ENCODE measurements around the gene MYO6. TPM values are rescaled to one million over a fixed set of nuclear protein-coding genes. Genes with fewer than 3 reads are reported as not detected.

Gene MYO6
- total RNA-seq, 8 experiments from 2014 or later = 14.8 to 30.3 (median 23.0) TPM

DNA sequence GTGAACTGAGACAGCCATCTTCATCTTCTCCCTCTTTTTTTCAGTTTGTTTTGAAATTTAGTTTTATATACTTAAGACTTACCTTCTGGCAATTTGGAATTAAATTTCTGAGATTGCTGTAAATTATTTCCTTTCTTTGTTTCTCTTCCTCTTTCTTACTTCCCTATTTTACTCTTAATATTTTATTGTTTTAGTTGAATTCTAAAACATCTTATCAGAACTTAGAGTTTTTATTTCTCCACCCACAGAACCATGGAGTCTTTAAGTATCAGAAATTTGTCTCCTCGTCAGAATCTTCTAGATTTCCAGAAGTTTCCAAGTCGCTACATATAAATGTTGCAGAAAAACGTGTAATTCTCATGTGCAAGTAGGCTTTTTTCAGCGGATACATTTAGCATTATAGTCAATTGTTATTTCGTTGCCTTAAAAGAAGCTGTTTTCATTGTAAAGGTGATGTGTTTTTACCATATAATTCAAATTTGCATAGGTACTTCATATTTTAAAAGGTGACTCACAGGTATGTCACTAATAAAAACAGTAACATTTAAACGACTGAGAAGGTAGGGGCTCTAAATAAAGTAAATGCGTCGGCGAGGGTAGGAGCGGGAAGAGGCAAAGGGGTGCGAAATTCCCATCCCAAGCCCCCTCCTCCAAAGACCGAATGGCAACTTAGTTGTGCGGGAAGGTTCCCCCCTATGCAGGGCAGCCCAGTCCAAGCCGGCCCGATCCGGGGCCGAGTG, 866 bp upstream of the MYO6 start:
- Histone ChIP-seq H3K4me1 (replicated peaks in 1 of 2) (peaks cover 9 to 13% of the 10 kb centered on the region in 2 donors), H3K27ac (peak overlapping the region; percentile 35 to 84), H3K4me3 (peak overlapping the region; percentile 72 to 99 (median 89))
- peak in 2 of 8 experiments; percentile 57 to 60 for ATAC-seq (replicated peaks in 6 of 8)
- in situ Hi-C loops (cut with MboI; ENCODE audit: low pct_unique_long_range_greater_than_20kb in 2 of 9, low sequenced_read_pairs in 9 of 9, unreplicated experiment in 9 of 9) = no loop called here
- WGBS, 10 experiments = 7 to 33% (median 20%) methylated on average over 5 to 16 of the region's 17 CpGs

DNA sequence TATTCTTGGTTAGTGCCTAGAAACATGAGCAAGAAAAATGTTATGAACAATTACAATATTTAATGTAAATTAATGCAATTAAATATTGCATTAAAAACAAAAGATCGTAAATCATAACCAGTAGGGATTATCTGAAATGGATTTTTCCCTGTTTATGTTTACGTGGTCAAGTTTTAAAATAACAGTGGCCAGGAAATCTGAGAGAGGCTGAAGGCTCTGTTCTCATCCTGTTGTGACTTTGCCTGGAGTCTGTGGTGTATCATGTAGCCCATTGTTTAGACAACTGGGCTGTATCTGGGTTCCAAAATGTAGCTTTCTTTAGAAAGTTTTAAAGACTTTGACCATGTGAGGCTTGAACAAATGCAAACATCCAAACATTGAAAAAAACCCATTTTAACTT, 2.4 kb downstream of the MYO6 start:
- 39 to 94% (median 82%) methylated on average over 1 to 2 of the region's 2 CpGs for WGBS, 10 experiments
- in situ Hi-C loops (cut with MboI; ENCODE audit: low pct_unique_long_range_greater_than_20kb in 2 of 9, low sequenced_read_pairs in 9 of 9, unreplicated experiment in 9 of 9) = no loop called here
- Histone ChIP-seq H3K27ac (no peak overlapping the region), H3K4me1 (replicated peaks in 1 of 2) (peaks cover 9 to 13% of the 10 kb centered on the region in 2 donors), H3K4me3 (no peak overlapping the region)
- ATAC-seq (replicated peaks in 6 of 8) = no peak

DNA sequence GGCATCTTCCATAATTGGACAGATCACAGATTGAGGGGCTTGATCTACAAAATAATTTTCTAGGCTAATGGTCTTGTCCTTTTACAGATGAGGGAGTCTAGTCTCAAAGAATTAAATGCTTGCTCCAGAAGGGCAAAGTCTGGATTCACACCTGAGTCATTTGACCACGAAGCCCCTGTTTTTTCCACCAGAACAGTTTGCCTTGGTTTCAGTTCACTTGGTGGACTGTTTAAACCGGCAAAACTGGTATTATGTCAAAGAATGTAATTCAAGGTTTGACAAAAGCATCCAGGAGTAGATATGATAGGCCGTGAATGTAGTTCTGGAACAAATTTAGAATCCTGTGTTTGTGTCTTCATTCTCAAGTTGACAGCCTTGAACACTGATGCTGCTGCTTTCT, 3.3 kb downstream of the MYO6 start:
- in situ Hi-C loops (cut with MboI; ENCODE audit: low pct_unique_long_range_greater_than_20kb in 2 of 9, low sequenced_read_pairs in 9 of 9, unreplicated experiment in 9 of 9) = no loop called here
- H3K27ac ChIP-seq = no peak overlapping the region
- no peak for ATAC-seq (replicated peaks in 6 of 8)
- H3K4me3 ChIP-seq = no peak overlapping the region
- WGBS, 10 experiments = 81 to 100% (median 93%) methylated on average over 1 to 3 of the region's 3 CpGs
- peaks cover 9 to 13% of the 10 kb centered on the region in 2 donors for H3K4me1 ChIP-seq (replicated peaks in 1 of 2)

DNA sequence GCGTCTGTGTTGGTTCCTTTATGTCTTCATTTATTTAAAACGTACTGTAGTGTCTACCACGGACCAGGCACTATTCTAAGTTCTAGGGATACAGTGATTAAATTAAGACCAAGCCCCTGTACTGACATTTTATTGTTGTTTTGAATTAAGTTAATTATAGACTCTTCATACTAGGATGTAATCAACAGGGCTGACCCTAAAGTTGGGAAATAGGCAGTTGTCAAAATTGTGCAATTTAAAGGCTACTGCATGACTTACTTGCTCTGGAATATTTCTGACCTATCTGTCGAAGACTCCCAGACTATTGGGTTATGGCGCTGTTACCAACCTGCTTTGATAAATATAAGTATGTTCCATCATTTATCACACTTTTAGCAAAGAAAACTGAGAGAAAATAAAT, 6.7 kb downstream of the MYO6 start:
- Histone ChIP-seq H3K27ac (no peak overlapping the region), H3K4me1 (replicated peaks in 1 of 2) (peaks cover 4 to 5% of the 10 kb centered on the region in 2 donors), H3K4me3 (no peak overlapping the region)
- WGBS, 10 experiments = 58 to 100% (median 87%) methylated on average over 1 to 5 of the region's 5 CpGs
- no peak for ATAC-seq (replicated peaks in 6 of 8)
- in situ Hi-C loops (cut with MboI; ENCODE audit: low pct_unique_long_range_greater_than_20kb in 2 of 9, low sequenced_read_pairs in 9 of 9, unreplicated experiment in 9 of 9) = no loop called here

GRCh38 chr6:75757295-75757694, 8.3 kb downstream of the MYO6 start:
- WGBS, 10 experiments = 80% methylated on average over 1 of the region's 3 CpGs; no CpG with 5 or more reads in 9 of the 10 experiments
- ATAC-seq (replicated peaks in 6 of 8) = no peak
- no peak overlapping the region for H3K4me3 ChIP-seq
- H3K27ac ChIP-seq = no peak overlapping the region
- in situ Hi-C loops (cut with MboI; ENCODE audit: low pct_unique_long_range_greater_than_20kb in 2 of 9, low sequenced_read_pairs in 9 of 9, unreplicated experiment in 9 of 9) = no loop called here
- H3K4me1 ChIP-seq (replicated peaks in 1 of 2) = peaks cover 0 to 2% of the 10 kb centered on the region in 2 donors

- in situ Hi-C loops (cut with MboI; ENCODE audit: low pct_unique_long_range_greater_than_20kb in 2 of 9, low sequenced_read_pairs in 9 of 9, unreplicated experiment in 9 of 9) = no loop called here
- Histone ChIP-seq H3K27ac (no peak overlapping the region), H3K4me3 (no peak overlapping the region), H3K4me1 (replicated peaks in 1 of 2) (no peaks in the 10 kb centered on the region)
- WGBS, 10 experiments = 50 to 100% (median 87%) methylated on average over 1 to 5 of the region's 5 CpGs; no CpG with 5 or more reads in 2 of the 10 experiments
- ATAC-seq (replicated peaks in 6 of 8) = no peak
Observed at GRCh38 chr6:75758061-75758460, 9.0 kb downstream of the MYO6 start.

GRCh38 chr6:75759207-75759606, 10.2 kb downstream of the MYO6 start:
- H3K4me1 ChIP-seq (replicated peaks in 1 of 2) = no peaks in the 10 kb centered on the region
- no peak for ATAC-seq (replicated peaks in 6 of 8)
- H3K4me3 ChIP-seq = no peak overlapping the region
- H3K27ac ChIP-seq = no peak overlapping the region
- in situ Hi-C loops (cut with MboI; ENCODE audit: low pct_unique_long_range_greater_than_20kb in 2 of 9, low sequenced_read_pairs in 9 of 9, unreplicated experiment in 9 of 9) = no loop called here
- 0 to 86% (median 57%) methylated on average over 1 to 5 of the region's 5 CpGs; no CpG with 5 or more reads in 2 of the 10 experiments for WGBS, 10 experiments

DNA sequence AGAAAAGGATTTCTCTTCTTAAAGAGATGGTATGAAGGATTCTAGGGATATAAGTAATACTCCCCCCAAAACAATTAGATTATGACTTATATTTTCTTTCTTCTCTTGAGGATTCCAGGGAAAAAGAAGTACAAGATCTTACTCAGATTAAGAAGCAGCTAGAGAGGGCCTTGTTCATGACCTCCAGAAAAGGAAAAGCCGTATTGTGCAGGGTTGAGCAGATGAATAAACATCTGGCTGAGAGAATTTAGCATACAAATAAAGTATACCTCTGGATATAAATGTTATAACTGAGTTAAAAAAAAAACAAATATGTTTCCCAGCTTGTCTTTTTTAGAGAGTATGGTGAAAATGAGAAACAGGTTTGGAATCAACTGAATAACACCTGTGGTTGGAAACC, 11.3 kb downstream of the MYO6 start:
- H3K27ac ChIP-seq = no peak overlapping the region
- no peak for ATAC-seq (replicated peaks in 6 of 8)
- 75 to 100% (median 89%) methylated on average over 1 of the region's 1 CpG; no CpG with 5 or more reads in 3 of the 10 experiments for WGBS, 10 experiments
- H3K4me3 ChIP-seq = no peak overlapping the region
- H3K4me1 ChIP-seq (replicated peaks in 1 of 2) = no peaks in the 10 kb centered on the region
- in situ Hi-C loops (cut with MboI; ENCODE audit: low pct_unique_long_range_greater_than_20kb in 2 of 9, low sequenced_read_pairs in 9 of 9, unreplicated experiment in 9 of 9) = no loop called here

- no peak for ATAC-seq (replicated peaks in 6 of 8)
- Histone ChIP-seq H3K27ac (no peak overlapping the region), H3K4me3 (no peak overlapping the region), H3K4me1 (replicated peaks in 1 of 2) (no peaks in the 10 kb centered on the region)
- in situ Hi-C loops (cut with MboI; ENCODE audit: low pct_unique_long_range_greater_than_20kb in 2 of 9, low sequenced_read_pairs in 9 of 9, unreplicated experiment in 9 of 9) = no loop called here
- WGBS, 10 experiments = 80 to 100% (median 100%) methylated on average over 1 of the region's 1 CpG; no CpG with 5 or more reads in 6 of the 10 experiments
Observed at GRCh38 chr6:75761489-75761888, 12.4 kb downstream of the MYO6 start.

DNA sequence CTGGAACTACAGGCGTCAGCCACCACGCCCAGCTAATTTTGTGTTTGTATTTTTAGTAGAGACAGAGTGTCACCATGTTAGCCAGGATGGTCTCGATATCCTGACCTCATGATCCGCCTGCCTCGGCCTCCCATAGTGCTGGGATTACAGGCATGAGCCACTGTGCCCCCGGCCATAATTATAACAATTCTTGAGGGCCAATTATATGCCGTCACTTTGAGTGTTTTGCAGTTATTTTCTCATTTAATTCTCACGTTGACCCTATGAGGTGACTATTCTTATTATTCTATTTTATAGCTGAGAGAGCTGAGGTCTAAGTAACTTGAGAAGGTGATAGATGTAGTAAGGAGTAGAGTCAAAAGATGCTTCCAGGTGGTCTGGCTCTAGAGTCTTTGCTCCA, 13.0 kb downstream of the MYO6 start:
- WGBS, 10 experiments = 83 to 100% (median 96%) methylated on average over 1 to 8 of the region's 8 CpGs
- ATAC-seq (replicated peaks in 6 of 8) = no peak
- no peak overlapping the region for H3K4me3 ChIP-seq
- no peaks in the 10 kb centered on the region for H3K4me1 ChIP-seq (replicated peaks in 1 of 2)
- in situ Hi-C loops (cut with MboI; ENCODE audit: low pct_unique_long_range_greater_than_20kb in 2 of 9, low sequenced_read_pairs in 9 of 9, unreplicated experiment in 9 of 9) = no loop called here
- no peak overlapping the region for H3K27ac ChIP-seq

DNA sequence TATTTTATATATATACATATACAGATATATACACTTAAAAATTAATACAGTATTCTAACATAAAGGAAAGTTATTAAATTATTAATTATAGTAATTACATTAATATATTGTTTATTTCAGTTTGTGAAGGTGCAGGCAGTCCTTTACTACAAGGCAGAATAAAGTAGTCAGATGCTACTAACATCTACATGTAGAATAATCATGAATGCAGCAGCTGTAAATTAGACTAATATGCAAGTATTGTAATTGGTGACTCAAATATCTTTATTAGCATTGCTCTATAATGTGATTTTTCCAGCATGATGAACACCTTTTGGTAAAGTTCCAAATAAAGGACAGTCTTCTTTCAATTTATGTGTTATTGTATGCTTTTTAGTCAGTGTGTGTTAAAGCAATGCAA, 17.3 kb downstream of the MYO6 start:
- in situ Hi-C loops (cut with MboI; ENCODE audit: low pct_unique_long_range_greater_than_20kb in 2 of 9, low sequenced_read_pairs in 9 of 9, unreplicated experiment in 9 of 9) = no loop called here
- ATAC-seq (replicated peaks in 6 of 8) = peak in 3 of 8 experiments; percentile 40 to 60 (median 50)
- H3K27ac ChIP-seq = no peak overlapping the region

GRCh38 chr6:75770844-75771243, 21.8 kb downstream of the MYO6 start:
- in situ Hi-C loops (cut with MboI; ENCODE audit: low pct_unique_long_range_greater_than_20kb in 2 of 9, low sequenced_read_pairs in 9 of 9, unreplicated experiment in 9 of 9) = no loop called here
- no peak for ATAC-seq (replicated peaks in 6 of 8)
- H3K27ac ChIP-seq = no peak overlapping the region
- WGBS, 10 experiments = 62 to 100% (median 90%) methylated on average over 1 to 5 of the region's 5 CpGs; no CpG with 5 or more reads in 1 of the 10 experiments
- peaks cover 0 to 5% of the 10 kb centered on the region in 2 donors for H3K4me1 ChIP-seq (replicated peaks in 1 of 2)
- no peak overlapping the region for H3K4me3 ChIP-seq

More for the DNA sequence above, 17.3 kb downstream of the MYO6 start:
- Histone ChIP-seq H3K4me3 (no peak overlapping the region), H3K4me1 (replicated peaks in 1 of 2) (no peaks in the 10 kb centered on the region)

GRCh38 chr6:75775219-75775618, 26.2 kb downstream of the MYO6 start:
- ATAC-seq (replicated peaks in 6 of 8) = peak; percentile 34 to 96 (median 64)
- 40 to 100% (median 76%) methylated on average over 1 to 3 of the region's 3 CpGs; no CpG with 5 or more reads in 4 of the 10 experiments for WGBS, 10 experiments
- H3K27ac ChIP-seq = no peak overlapping the region
- peaks cover 0 to 5% of the 10 kb centered on the region in 2 donors for H3K4me1 ChIP-seq (replicated peaks in 1 of 2)
- H3K4me3 ChIP-seq = no peak overlapping the region
- in situ Hi-C loops (cut with MboI; ENCODE audit: low pct_unique_long_range_greater_than_20kb in 2 of 9, low sequenced_read_pairs in 9 of 9, unreplicated experiment in 9 of 9) = no loop called here

- ATAC-seq (replicated peaks in 6 of 8) = no peak
- no peak overlapping the region for H3K27ac ChIP-seq
- H3K4me1 ChIP-seq (replicated peaks in 1 of 2) = peaks cover 0 to 5% of the 10 kb centered on the region in 2 donors
- in situ Hi-C loops (cut with MboI; ENCODE audit: low pct_unique_long_range_greater_than_20kb in 2 of 9, low sequenced_read_pairs in 9 of 9, unreplicated experiment in 9 of 9) = no loop called here
- WGBS, 10 experiments = 50 to 100% (median 73%) methylated on average over 1 to 2 of the region's 2 CpGs; no CpG with 5 or more reads in 4 of the 10 experiments
- H3K4me3 ChIP-seq = no peak overlapping the region
Observed at GRCh38 chr6:75776461-75776860, 27.4 kb downstream of the MYO6 start.
